OCI-LY1 (cell line): ENCODE measurements around the gene BPIFB2.

ENCODE experiments used
- H2AFZ ChIP-seq: fragments of 200-600 bp; sonication (generic), shearing (Covaris generic); 2 replicates; pipeline ENCODE4 v1.6.0; 2014; ENCODE audit warnings: antibody characterized with exemption, mild to moderate bottlenecking, low read length
- H3F3A ChIP-seq: fragments of 200-600 bp; sonication (generic), shearing (Covaris generic); 2 replicates; pipeline ENCODE4 v1.6.0; 2014; ENCODE audit warnings: mild to moderate bottlenecking, antibody characterized with exemption, low read length, moderate library complexity; ENCODE audit not compliant: insufficient read depth
- H3K27ac ChIP-seq: fragments of 200-600 bp; sonication (generic); 2 replicates; pipeline ENCODE4 v1.5.1; 2014; ENCODE audit warnings: low read length, mixed run types, mild to moderate bottlenecking, low read depth; ENCODE audit not compliant: poor library complexity, severe bottlenecking
- H3K27me3 ChIP-seq: fragments of 200-600 bp; sonication (generic); 2 replicates; pipeline ENCODE4 v1.6.0; 2014; ENCODE audit warnings: antibody characterized with exemption, mild to moderate bottlenecking, low read length, moderate library complexity; ENCODE audit not compliant: insufficient read depth
- H3K36me3 ChIP-seq: fragments of 200-600 bp; sonication (generic); 2 replicates; pipeline ENCODE4 v1.6.1; 2014; ENCODE audit warnings: mild to moderate bottlenecking, antibody characterized with exemption, low read length, moderate library complexity, mixed read lengths; ENCODE audit not compliant: insufficient read depth
- H3K4me1 ChIP-seq: fragments of 200-600 bp; sonication (generic); 2 replicates; pipeline ENCODE4 v1.5.1; 2014; ENCODE audit warnings: mild to moderate bottlenecking, low read length, moderate library complexity; ENCODE audit not compliant: insufficient read depth, severe bottlenecking
- H3K4me2 ChIP-seq: fragments of 200-600 bp; sonication (generic), shearing (Covaris generic); 2 replicates; pipeline ENCODE4 v1.6.1; 2014; ENCODE audit warnings: low read length
- H3K4me3 ChIP-seq: fragments of 200-600 bp; sonication (generic); 2 replicates; pipeline ENCODE4 v1.5.1; 2014; ENCODE audit warnings: low read length, low read depth, mild to moderate bottlenecking, mixed read lengths; ENCODE audit not compliant: poor library complexity, severe bottlenecking
- H3K79me2 ChIP-seq: fragments of 200-600 bp; shearing (Covaris generic); 2 replicates; pipeline ENCODE4 v1.6.1; 2016; ENCODE audit warnings: mixed run types, low read length, mixed read lengths; ENCODE audit not compliant: insufficient read depth
- H3K9ac ChIP-seq: fragments of 200-600 bp; sonication (generic), shearing (Covaris generic); 2 replicates; pipeline ENCODE4 v1.6.1; 2014; ENCODE audit warnings: mild to moderate bottlenecking, low read length, mixed read lengths
- H3K9me2 ChIP-seq: fragments of 200-600 bp; sonication (generic), shearing (Covaris generic); 2 replicates; pipeline ENCODE4 v1.6.1; 2014; ENCODE audit warnings: low read depth, mild to moderate bottlenecking, low read length, mixed read lengths
- H3K9me3 ChIP-seq: fragments of 200-600 bp; shearing (Covaris generic); 2 replicates; pipeline ENCODE4 v1.6.1; 2014; ENCODE audit warnings: low read length, mixed read lengths
- H4K20me1 ChIP-seq: fragments of 200-600 bp; sonication (generic), shearing (Covaris generic); 2 replicates; pipeline ENCODE4 v1.6.0; 2016; ENCODE audit warnings: mild to moderate bottlenecking, low read length; ENCODE audit not compliant: insufficient read depth
- EZH2 ChIP-seq: fragments of 200-600 bp; sonication (generic), shearing (Covaris generic); IDR thresholded peaks from 2 replicates; pipeline ENCODE4 v1.8.0; 2017; ENCODE audit warnings: borderline replicate concordance, mixed run types, mild to moderate bottlenecking, antibody characterized with exemption, low read length, moderate library complexity, mixed read lengths
- TF ChIP-seq, protein P1 (sequence below): fragments of 200-600 bp; sonication (generic), shearing (Covaris generic); IDR thresholded peaks from 2 replicates; pipeline ENCODE4 v1.5.1; 2017; ENCODE audit warnings: mild to moderate bottlenecking, antibody characterized with exemption, low read length, moderate library complexity, mixed read lengths

BPIFB2 gene

DNA sequence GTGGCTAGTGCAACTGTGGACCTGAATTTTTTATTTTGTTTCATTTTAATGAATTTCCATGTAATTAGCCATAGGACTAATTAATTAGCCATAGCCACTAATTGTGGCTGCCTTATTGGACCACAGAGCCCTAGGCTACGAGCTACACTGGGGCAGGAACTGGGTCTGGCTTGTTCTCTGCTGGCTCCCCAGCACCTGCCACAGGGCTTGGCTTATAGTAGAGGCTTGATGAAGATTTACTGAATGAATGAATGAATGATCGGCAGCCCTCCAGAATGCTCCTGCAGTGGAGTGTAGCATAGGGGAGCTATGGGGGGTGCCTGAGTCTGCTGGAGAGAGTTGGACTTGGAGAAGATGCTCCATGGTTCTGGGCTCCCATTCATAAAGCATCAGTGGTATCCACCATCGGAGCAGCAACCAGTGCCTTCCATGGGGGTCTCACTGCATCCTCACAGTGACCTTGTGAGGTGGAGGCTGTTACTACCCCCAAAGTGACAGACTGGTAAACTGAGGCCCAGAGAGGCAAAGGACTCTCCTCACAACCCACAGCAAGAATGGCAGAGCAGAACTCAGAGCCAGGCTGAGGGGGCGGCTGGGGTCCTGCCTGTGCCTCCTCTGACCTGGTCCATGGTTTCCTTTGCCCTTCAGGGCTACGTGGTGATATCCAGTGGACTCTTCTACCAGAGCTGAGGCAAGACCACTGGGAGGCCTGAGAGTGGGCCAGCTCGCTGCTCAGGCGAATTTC is 15.4 kb downstream of the BPIFB2 start:
- no peaks in the 10 kb centered on the region for H3K79me2 ChIP-seq
- no peaks in the 10 kb centered on the region for H3K36me3 ChIP-seq
- H3K9ac ChIP-seq = no peak overlapping the region
- H3K4me2 ChIP-seq = no peak overlapping the region
- H3F3A ChIP-seq = no peaks in the 10 kb centered on the region
- no peak overlapping the region for H3K27ac ChIP-seq
- H3K4me3 ChIP-seq = no peak overlapping the region
- no peaks in the 10 kb centered on the region for H3K27me3 ChIP-seq
- no peak overlapping the region for H2AFZ ChIP-seq
- no peaks in the 10 kb centered on the region for H4K20me1 ChIP-seq
- TF ChIP-seq, protein P1, sequence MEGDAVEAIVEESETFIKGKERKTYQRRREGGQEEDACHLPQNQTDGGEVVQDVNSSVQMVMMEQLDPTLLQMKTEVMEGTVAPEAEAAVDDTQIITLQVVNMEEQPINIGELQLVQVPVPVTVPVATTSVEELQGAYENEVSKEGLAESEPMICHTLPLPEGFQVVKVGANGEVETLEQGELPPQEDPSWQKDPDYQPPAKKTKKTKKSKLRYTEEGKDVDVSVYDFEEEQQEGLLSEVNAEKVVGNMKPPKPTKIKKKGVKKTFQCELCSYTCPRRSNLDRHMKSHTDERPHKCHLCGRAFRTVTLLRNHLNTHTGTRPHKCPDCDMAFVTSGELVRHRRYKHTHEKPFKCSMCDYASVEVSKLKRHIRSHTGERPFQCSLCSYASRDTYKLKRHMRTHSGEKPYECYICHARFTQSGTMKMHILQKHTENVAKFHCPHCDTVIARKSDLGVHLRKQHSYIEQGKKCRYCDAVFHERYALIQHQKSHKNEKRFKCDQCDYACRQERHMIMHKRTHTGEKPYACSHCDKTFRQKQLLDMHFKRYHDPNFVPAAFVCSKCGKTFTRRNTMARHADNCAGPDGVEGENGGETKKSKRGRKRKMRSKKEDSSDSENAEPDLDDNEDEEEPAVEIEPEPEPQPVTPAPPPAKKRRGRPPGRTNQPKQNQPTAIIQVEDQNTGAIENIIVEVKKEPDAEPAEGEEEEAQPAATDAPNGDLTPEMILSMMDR = no peak
- no peak for TF ChIP-seq EZH2
- no peaks in the 10 kb centered on the region for H3K4me1 ChIP-seq
- H3K9me2 ChIP-seq = no peaks in the 10 kb centered on the region
- no peaks in the 10 kb centered on the region for H3K9me3 ChIP-seq

DNA sequence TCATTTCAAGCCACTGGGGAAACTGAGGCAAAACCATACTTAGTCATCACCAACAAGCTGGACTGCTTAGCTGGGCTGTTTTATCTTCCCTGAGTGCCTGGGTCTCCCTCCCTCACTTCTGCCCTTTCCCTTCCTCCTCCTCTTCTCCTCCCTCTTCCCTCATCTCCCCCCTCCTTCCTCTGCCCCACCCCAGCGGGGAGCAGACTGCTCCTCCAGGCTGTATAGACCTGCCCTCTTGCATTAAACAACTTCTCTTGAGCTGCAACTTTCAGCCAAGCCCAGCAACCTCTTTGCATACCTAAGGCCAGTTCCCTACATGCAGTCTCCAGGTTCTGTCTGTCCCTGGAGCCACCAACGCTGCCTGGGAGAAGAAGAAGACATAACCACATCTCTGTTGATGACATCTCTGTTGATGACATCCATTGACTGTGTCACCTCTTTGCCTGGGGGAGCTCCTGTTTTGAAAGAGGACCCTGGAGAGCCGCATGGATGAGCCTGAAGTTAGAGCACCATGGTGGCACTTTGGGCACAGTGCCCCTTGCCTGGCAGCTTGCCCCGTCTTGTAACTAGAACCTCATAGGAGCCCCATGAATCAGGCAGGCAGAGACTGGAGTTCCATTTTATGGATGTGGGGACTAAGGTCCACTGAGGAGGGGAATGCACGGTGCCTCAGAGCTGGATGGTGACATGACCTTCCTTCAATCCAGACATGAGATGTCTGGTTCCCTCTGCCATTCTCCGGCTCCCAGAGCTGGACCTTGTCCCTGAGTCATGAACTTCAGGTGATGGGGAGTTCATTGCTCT is 16.1 kb downstream of the BPIFB2 start:
- H3K4me2 ChIP-seq = no peak overlapping the region
- no peaks in the 10 kb centered on the region for H3K9me2 ChIP-seq
- no peaks in the 10 kb centered on the region for H3K79me2 ChIP-seq
- no peaks in the 10 kb centered on the region for H3F3A ChIP-seq
- H3K36me3 ChIP-seq = no peaks in the 10 kb centered on the region
- no peaks in the 10 kb centered on the region for H3K4me1 ChIP-seq
- TF ChIP-seq EZH2 = no peak
- TF ChIP-seq, protein P1 = no peak
- H2AFZ ChIP-seq = no peak overlapping the region
- no peak overlapping the region for H3K4me3 ChIP-seq
- no peaks in the 10 kb centered on the region for H4K20me1 ChIP-seq
- H3K9me3 ChIP-seq = no peaks in the 10 kb centered on the region
- no peak overlapping the region for H3K9ac ChIP-seq
- H3K27me3 ChIP-seq = no peaks in the 10 kb centered on the region
- no peak overlapping the region for H3K27ac ChIP-seq

DNA sequence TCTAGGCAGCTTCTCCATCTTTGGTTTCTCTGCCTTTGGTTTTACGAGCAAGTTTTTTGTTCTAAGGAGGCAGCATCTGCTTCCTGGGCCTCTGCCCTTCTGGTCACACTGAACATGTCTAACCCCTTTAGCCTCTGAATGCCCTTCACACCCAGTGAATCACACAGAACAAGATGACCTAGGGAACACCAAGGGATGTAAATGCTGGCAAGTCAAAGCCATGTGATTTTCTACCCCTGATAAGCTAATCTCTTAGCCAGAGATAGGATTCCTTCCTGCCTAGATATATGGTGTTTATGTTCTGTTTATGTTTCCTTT is 16.7 kb downstream of the BPIFB2 start:
- no peaks in the 10 kb centered on the region for H3K4me1 ChIP-seq
- H3K36me3 ChIP-seq = no peaks in the 10 kb centered on the region
- H3K27me3 ChIP-seq = no peaks in the 10 kb centered on the region
- no peak overlapping the region for H3K9ac ChIP-seq
- H3F3A ChIP-seq = no peaks in the 10 kb centered on the region
- H3K9me2 ChIP-seq = no peaks in the 10 kb centered on the region
- no peaks in the 10 kb centered on the region for H4K20me1 ChIP-seq
- no peak overlapping the region for H3K4me2 ChIP-seq
- H3K79me2 ChIP-seq = no peaks in the 10 kb centered on the region
- no peak overlapping the region for H3K4me3 ChIP-seq
- H3K27ac ChIP-seq = no peak overlapping the region
- H2AFZ ChIP-seq = no peak overlapping the region
- H3K9me3 ChIP-seq = no peaks in the 10 kb centered on the region
- no peak for TF ChIP-seq EZH2
- TF ChIP-seq, protein P1 = no peak
